Stimulated activated CD4-positive, alpha-beta T cell treated with anti-CD3 and anti-CD28 coated beads, Interleukin-4, amount 100 ng/mL, for 1 hour (primary cell): ENCODE data around the gene RNH1.

Source experiments
- DNase-seq: peaks from one replicate; pipeline ENCODE4 v3.0.0-alpha.2; 2020

Gene RNH1

GRCh38 chr11:506995-507726, at the start of gene RNH1:
Gene RNH1 (minus strand): TSS chr11:507242. CDS start chr11:502162, 5,080 bp downstream.
- peak; percentile 100 for DNase-seq

GRCh38 chr11:555780-556661, 49.0 kb upstream of the RNH1 start:
- no peak for DNase-seq

DNA sequence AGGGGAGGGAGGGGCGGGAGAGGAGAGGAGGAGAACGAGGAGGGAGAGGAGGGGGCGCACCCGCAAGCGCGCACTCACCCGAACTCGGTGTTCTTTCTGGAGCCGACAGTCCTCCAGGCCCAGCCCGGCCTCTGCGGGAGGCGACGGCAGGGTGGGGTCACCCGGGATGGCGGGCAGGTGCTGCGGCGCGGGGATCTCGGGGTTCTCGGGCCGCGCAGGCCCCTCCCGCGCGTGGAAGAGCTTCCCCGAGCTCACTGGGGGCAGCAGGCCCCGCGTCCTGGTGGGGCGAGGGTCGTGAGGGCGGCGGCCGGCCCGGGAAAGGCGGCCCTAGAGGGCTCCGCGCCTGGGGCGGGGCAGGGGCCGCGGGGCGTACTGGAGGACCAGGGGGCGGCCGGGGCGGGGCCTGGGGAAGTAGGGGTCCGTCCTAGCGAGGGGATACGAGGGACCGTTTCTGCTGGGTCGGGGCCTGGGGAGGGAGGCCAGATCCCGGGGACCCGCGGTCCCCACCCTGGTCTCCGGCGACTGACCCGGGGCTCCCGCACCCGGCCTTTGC, 48.3 kb upstream of the RNH1 start:
- DNase-seq = no peak

DNA sequence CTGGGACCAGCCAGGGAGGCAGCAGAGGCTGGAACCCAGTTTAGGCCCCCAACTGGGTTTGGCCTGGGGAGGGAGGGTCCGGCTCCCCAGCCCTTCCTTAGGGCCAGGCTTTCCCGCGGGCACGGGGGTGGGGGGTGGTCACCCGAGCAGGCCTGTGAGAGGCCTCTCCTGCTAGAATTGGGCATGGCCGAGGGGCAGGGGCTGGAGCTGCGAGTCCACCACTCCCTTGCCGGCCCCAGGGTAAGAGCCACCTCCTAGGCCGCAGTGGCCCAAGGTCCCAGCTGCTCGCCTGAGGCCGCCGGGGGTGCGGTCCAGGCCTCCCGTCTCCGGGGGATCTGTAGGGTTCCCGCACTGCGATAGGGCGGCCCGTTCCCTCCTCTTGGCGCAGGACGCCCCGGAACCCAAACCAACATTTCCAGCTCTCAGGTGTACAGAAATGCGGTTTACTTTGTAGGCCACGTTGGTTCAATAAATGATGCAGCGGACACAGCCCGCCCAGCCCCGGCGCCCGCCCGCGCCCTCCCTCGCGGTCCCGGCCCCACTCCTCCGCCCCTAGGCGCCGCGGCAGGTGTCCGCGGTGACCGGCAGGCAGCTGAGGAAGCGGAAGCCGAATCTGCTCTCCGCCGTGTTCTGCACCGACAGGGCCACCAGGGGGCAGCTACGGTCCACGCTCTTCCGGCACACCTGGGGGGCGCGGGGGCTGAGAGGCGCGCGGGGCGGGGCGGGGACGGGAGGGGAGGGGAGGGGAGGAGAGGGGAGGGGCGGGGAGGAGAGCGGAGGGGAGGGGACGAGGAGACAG, 47.6 kb upstream of the RNH1 start:
- DNase-seq = peak; percentile 78

DNA sequence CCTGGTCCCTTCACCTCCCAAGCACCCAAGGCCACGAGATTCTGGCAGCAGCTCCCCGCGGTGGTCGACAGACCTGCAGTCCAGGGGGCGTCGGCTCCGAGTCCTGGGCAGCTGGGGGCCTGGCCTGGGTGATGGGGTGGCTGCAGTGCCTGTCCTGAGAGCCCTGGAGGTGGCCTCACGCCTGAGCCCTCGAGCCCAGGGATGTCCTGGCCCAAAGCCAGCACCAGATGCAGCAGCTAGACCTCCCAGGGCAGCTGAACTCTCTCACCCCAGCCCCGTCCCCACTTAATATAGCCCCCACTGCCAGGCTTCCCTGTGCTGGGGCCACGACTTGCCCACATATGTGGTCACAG, 46.9 kb upstream of the RNH1 start:
- DNase-seq = no peak

DNA sequence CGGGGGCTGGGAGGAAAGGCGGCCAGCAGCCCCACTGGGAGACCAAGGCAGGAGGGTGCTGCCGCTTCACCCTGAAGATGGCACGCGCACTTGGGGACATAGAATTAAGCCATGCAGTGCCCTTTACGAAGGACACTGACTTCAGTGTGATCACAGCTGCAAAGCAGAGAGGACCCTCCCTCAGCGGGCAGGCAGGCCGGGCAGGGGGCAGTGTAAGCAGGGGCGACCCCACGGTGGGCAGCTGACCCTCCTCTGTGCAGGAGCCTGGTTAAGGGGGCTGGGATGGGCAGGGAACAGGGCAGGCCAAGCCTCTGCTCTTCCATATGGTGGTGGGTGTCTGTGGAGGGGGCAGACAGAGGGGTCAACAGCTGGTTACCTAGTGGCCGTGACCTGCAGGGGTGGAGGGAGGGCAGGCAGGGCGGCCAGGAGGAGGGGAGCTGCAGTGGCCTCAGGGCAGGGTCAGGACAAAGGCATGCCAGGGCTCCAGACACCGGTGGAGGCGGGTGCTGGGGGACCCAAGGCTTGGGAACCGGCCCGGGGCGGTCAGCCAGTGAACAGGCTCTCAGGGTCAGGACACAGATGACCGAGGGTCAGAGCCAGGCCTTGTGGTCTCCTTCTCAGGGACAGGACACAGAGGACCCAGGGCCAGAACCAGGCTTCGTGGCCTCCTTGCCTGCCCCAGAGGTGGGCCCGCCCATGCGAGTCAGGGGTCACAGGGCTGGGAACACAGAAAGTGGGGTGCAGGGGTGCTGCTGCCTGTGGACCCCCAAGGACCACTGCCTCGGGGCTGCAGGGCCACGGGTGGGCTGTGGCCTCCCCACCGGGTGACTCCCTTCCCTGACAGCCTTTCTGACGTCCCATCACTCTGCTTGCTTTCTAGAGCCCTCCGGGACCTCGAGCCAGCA, 46.3 kb upstream of the RNH1 start:
- no peak for DNase-seq

GRCh38 chr11:551596-551995, 44.6 kb upstream of the RNH1 start:
- no peak for DNase-seq

DNA sequence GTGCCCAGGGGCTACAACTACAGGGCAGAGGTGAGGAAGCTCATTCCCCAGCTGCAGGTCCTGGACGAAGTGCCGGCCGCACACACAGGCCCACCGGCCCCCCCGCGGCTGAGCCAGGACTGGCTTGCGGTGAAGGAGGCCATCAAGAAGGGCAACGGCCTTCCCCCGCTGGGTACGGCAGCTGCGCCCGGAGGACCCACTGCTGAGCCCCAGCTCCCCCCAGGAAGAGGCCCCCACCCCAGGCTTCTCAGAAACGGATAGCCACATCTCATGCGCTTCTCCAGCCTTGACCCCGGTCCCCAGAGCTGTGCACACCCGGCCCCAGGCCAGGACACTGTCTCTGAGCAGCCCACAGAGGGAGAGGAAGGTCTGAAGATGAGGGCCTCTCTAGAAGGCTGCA, 44.1 kb upstream of the RNH1 start:
- DNase-seq = no peak

DNA sequence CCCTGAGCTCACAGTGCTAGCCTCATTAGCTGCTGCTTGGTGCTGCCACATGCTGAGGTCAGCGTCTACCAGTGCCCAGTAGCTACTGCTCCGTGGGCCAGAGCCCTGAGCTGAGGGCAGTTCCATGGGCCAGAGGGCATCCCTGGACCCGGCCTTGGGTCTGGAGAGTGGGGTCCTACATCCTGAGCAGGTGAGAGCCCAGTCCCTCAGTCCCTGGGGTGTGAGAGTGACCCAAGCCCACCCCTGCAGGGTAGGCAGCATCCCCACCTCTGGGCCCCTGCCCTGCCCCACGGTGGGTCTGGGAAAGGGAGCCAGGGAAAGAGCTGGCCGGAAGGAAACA, 43.7 kb upstream of the RNH1 start:
- DNase-seq = no peak

DNA sequence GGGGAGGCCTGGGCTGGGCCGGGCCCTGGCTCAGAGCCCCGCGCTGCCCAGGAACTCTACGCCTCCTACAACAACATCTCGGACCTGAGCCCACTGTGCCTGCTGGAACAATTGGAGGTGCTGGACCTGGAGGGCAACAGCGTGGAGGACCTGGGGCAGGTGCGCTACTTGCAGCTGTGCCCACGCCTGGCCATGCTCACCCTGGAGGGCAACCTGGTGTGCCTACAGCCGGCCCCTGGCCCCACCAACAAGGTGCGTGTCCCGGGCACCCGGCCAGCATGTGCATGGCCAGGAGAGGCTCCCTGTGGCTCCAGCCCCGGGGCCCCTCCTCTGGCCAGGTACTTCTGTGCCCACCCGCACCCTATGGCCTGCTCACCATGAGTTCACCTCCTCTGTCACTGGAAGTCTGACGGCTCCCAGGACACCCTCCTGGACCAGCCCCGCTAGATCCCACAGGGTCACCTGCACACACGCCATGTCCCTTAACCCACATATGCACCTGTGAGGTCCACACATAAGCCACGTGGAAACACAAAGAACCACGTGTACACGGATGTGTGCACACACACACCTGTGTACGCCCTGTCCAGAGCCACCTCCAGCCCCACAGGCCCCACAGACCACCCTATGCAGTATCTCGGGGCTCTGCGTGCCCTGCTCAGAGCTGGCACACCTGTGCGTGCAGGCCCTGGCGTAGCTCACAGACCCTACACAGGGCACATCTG, 43.1 kb upstream of the RNH1 start:
- no peak for DNase-seq

- DNase-seq = no peak
These were observed 41.9 kb upstream of the RNH1 start for GRCh38 chr11:548700-549603.

DNA sequence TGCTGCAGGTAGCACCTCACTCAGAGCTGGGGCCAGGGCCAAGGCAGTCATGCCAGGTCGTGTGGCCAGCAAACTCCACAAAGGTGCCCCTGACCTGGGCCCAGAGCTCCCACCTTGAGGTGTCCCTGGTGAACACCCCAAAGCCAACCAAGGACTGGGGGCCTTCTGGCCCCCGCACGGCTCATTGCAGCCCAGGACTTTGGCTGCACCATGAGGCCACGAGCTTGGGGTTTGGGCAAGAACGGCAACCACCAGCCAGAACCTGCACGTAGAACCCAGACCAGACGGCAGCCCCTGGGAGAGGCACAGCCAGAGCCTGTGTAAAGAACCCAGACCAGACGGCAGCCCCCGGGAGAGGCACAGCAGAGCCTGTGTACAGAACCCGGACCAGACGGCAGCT, 38.1 kb upstream of the RNH1 start:
- DNase-seq = no peak

- DNase-seq = no peak
These were observed 37.8 kb upstream of the RNH1 start for GRCh38 chr11:544817-545166.

DNA sequence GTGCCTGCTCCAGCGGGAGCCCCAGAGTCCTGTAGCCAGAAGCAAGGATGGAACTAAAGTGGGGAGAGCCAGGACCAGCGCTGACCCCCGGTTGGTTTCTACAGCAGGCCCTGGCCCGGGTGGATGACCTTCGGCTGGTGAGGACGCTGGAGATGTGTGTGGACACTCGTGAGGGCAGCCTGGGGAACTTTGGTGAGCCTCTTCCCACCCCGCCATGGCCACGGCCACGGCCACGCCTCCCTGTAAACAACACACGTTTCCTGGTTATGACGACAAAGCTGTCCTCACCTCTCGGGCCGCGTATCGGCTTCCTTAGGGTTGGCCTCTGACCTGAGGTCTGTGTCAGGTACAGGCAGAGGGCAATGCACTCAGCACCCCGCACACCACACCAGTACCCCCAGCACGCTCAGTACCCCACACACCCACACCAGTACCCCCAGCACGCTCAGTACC, 34.4 kb upstream of the RNH1 start:
- no peak for DNase-seq

- no peak for DNase-seq
These were observed 33.8 kb upstream of the RNH1 start for GRCh38 chr11:540583-541432.

DNA sequence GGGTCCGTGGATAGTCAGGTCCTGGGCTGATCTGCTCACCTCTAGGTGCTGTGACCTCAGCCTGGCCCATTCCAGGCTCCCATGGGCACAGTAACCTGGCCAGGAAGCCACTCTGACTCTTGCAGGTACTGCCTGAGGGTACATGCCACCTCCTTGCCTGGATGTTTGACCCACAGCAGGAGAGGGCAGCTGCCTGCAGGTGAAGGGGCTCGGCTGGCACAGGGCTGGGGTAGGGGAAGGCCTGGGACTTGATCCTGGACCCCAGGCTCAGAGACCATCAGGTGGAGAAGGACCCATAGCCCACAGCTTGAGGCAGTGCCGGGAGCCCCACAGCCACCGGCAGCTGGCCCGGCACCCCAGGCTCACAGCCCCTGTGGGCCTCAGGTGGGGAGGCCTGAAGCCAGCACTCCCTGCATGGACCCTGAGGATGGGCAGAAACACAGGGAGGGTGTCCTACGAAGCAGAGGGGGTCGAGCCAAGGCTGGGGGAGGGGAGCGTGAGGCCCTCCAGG, 33.0 kb upstream of the RNH1 start:
- DNase-seq = no peak

- DNase-seq = no peak
These were observed 31.5 kb upstream of the RNH1 start for GRCh38 chr11:538431-539051.

GRCh38 chr11:537622-538430, 30.8 kb upstream of the RNH1 start:
- no peak for DNase-seq
